ENCODE results near the gene NUMBL.
"Not testable (repeated sequence)": the region's sequence is repeated elsewhere in the genome, so short reads cannot be mapped to it uniquely, and the experiment has no call there.

Gene NUMBL

GRCh38 chr19:40661616-40662015 is 28.8 kb downstream of the NUMBL start:
- DNase-seq: no peak

DNA sequence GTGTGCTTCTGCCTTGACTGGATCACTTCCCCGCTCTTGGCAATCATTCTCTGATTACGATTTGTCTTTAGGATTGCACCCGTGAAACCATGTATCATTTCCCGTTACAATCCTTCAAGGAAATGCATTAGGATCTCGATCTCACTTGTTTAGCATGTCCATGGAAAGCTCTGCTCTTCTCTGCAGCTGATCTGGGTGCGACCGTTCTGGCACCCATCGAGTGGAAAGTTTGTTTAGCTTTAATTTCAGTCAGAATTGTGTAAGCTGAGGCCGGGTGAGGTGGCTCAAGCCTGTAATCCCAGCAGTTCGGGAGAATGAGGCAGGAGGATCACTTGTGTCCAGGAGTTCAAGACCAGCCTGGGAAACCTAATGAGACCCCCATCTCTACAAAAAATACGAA is 30.9 kb downstream of the NUMBL start:
- no peak for DNase-seq

GRCh38 chr19:40659116-40659515 is 31.3 kb downstream of the NUMBL start:
- DNase-seq: no peak

DNA sequence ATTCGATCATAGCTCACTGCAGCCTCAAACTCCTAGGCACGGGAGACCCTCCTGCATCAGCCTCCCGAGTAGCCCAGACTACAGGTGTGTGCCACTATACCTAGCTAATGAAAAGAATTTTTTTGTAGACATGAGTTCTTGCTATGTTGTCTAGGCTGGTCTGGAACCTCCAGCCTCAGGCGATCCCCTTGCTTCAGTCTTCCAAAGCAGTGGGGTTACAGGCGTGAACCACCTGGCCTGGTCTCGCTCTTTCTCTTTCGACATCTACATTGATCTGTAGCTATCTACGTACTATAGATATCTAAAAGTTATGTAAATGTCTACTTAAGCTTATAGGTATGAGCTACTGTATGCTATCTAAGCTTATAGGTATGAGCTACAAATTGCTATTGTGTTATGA is 32.4 kb downstream of the NUMBL start:
- DNase-seq: no peak

DNA sequence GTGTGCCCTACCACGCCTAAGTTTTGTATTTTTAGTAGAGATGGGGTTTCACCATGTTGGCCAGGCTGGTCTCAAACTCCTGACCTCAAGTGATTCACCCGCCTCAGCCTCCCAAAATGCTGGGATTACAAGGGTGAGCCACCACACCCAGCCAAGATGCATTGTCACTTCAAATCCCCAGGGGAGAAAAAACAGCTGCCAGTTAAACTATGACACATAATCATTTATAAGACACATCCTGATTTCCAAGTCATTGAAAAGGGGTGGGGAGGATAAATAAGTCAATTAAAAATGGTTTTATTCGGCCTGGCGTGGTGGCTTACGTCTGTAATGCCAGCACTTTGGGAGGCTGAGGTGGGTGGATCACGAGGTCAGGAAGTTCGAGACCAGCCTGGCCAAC is 34.8 kb downstream of the NUMBL start:
- DNase-seq: not testable (repeated sequence)

DNA sequence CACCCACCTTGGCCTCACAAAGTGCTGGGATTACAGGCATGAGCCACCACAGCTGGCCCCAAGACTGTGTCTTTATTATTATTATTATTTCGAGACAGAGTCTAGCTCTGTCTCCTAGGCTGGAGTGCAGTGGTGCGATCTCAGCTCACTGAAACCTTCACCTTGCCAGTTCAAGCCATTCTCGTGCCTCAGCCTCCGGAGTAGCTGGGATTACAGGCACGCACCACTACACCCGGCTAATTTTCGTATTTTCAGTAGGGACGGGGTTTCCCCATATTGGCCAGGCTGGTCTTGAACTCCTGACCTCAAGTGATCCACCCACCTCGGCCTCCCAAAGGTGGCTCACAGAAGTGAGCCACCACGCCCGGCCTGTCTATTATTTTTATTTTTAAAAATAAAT is 38.1 kb downstream of the NUMBL start:
- DNase-seq: not testable (repeated sequence)

DNA sequence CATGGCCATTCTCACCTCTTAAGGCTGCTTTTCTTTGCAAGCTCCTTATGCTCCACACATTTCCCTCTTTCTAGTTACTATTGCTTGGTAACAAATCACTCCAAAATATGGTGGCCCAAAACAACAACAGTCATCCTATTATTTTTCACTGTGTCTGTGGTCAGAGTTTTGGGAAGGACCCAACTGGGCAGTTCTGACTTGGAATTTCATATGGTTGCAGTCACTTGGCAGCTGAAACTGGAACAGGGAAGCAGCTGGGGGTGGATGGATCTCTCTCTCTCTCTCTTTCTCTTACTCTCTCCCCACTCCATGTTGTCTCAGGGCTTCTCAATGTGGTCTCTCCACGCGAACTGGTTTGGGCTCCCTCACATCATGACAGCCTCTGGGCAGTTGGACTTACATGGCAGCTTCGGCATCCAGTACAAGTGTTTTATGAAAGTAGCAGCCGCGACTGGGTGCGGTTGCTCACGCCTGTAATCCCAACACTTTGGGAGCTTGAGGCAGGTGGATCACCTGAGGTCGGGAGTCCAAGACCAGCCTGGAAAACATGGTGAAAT is 39.6 kb downstream of the NUMBL start:
- DNase-seq: no peak

DNA sequence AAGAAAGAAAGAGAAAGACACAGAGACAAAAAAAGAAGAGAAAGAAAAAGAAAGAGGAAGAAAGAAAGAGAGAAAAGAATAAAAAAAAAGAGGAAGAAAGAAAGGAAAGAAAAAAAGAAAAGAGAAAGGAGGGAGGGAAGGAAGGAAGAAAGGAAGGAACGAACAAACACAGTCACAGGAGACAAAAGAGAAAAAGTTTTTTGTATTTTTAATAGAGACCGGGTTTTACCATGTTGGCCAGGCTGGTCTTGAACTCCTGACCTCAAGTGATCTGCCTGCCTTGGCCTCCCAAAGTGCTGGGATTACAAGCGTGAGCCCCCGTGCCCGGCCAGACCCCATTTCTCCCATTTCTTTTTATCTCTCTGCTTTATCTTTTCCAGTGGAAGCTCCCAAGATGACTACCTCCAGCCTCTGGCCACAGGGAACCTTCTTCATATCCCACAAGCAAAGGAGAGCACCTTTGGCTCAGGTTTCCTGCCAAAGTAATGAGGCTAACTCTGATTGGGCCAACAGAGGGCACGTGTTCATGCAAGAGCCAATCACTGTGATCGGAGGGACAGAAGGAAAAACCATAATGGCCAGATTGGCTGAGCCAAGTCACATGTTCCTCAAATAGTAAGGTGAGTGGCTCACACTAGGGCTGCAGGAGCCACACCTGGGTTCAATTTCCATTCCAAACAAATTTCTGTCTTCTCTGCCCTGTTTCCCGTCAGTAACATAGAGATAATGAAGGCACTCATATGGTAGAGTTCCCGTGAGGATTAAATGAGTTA is 40.4 kb downstream of the NUMBL start:
- DNase-seq: not testable (repeated sequence)

- no peak for DNase-seq
These were observed 43.7 kb downstream of the NUMBL start for GRCh38 chr19:40646743-40647254.

DNA sequence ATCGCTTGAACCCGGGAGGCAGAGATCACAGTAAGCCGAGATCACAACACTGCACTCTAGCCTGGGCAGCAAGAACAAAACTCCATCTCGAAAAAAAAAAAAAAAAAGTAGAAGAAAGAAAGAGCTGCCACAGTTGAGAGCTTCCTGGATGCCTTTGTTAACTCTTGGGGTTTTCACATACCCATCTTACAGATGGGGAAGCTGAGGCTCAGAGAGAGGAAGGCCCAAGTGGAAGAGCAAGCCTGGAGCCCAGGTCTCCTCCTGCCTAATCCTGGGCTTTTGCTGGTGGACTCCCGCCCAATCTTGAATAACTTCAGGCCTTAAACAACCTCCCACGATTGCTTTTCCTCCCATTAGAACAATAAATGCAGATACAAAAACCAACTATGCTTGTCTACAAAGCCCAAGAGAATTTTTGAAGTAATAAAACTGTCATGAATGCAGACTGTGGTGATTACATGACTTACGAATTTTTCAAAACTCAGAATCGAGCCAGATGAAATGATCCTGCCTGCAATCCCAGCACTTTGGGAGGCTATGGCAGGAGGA is 47.6 kb downstream of the NUMBL start:
- no peak for DNase-seq

GRCh38 chr19:40642051-40642706 is 48.3 kb downstream of the NUMBL start:
- DNase-seq: no peak

- no peak for DNase-seq
These were observed 49.2 kb downstream of the NUMBL start for GRCh38 chr19:40641281-40641680.

DNA sequence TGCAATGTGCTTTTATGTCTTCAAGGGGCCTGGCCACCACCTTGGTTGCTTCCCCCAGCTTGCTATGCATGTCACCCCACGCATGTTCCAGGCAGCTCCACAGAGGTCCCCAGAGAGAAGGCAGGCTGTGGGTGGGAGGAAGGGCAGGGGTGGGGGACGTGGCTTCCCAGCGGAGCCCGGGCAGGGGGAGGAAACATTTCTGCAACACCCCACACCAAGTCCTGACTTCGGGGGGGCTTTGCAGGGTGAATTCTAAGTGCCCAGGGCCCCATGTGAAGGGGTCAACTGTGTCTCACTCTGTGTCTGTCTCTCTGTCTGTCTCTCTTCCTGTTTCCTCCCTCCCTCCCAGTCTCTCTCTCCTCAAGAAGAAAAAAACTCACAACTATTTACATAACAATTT is 49.7 kb downstream of the NUMBL start:
- DNase-seq: no peak

DNA sequence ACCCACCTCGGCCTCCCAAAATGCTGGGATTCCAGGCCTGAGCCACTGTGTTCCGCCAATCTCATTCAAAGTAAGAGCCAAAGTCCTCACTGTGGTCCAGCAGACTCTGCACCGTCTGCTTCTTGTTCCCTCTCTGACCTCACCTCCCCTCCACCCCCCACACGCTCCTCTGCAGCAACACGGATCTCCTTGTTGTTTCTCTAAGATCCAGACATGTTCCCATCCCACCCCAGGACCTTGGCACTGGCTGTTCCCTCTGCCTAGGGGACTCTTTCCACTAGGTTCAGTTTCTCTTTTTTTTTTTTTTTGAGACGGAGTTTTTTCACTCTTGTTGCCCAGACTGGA is 50.8 kb downstream of the NUMBL start:
- DNase-seq: no peak

DNA sequence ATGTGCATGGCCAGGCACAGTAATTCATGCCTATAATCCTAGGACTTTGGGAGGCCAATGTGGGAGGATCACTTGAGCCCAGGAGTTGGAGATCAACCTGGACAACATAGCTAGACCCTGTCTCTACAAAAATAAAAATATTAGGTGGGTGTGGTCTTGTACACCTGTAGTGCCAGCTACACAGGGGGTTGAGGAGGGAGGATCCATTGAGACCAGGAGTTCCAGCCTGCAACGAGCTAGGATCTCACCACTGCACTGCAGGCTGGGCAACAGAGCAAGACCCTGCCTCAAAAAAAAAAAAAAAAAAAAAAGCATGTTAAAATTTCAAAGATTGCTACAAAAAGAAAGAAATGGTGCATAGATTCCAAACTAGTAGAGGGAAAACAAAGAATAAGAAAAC is 52.1 kb downstream of the NUMBL start:
- DNase-seq: no peak

DNA sequence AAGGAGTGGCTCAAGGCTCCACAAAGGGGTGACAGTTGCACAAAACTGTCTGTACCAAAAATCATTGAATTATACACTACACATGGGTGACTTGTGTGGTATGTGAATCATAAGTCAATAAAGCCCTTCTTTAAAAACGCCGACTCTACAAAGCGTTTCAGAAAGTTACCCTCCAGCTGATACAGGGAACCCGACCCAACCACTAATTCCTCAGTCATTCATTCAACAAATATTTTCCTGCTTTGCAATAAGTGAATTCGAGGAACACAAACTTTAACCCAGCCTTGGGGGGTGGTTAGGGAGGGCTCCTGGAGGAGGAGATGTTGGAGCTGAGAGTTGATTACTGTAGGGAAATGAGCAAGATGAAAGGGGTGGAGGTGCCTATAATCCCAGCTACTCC is 57.2 kb downstream of the NUMBL start:
- DNase-seq: no peak

- DNase-seq: no peak
These were observed 58.0 kb downstream of the NUMBL start for GRCh38 chr19:40632311-40633036.

- no peak for DNase-seq
These were observed 59.8 kb downstream of the NUMBL start for GRCh38 chr19:40630571-40631160.

GRCh38 chr19:40629346-40629745 is 61.1 kb downstream of the NUMBL start:
- DNase-seq: no peak

DNA sequence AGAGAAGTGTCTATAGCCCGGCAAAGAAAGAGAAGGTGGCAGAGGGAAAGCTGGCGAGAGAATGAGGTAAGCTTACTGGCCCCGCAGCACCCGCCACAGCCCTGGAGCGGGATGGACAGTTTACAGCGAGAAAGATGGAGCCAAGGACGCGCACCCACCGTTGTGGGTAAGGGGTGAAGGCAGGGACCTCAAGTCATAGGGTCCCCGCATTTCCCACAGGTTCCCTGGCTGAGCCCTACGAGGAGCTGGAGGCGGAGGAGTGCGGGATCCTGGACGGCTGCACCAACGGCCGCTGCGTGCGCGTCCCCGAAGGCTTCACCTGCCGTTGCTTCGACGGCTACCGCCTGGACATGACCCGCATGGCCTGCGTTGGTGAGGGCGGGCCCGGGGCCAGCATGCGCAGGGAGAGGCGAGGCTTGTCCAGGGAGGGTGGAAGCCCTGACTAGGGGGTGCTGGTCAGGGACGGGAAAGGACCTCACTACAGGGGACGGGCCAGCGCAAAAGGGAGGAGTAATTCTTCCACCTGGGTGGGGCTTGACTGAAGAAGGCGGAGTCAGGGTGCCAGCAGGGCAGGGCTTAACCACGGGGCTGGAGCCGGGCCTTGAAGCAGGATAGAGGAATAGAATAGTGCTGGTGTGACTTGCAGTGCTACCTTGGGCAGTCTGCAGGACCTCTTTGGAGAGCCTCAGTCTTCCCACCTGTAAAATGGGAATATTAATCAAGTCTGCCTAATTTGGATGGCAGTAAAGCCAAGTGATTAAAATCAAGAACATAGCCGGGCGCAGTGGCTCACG is 62.8 kb downstream of the NUMBL start:
- no peak for DNase-seq

- DNase-seq: no peak
These were observed 63.5 kb downstream of the NUMBL start for GRCh38 chr19:40626918-40627317.

All from NCI-H2081 (cell line).